Hematopoietic multipotent progenitor cell treated with erythropoietin and hydrocortisone succinate and interleukin-3 and kit ligand, for 6 days (in vitro differentiated cells): ENCODE results near the gene RPP21.

ENCODE experiments used
- DNase-seq: peaks from one replicate; pipeline ENCODE4 v3.0.0-alpha.2; 2015

Gene RPP21

DNA sequence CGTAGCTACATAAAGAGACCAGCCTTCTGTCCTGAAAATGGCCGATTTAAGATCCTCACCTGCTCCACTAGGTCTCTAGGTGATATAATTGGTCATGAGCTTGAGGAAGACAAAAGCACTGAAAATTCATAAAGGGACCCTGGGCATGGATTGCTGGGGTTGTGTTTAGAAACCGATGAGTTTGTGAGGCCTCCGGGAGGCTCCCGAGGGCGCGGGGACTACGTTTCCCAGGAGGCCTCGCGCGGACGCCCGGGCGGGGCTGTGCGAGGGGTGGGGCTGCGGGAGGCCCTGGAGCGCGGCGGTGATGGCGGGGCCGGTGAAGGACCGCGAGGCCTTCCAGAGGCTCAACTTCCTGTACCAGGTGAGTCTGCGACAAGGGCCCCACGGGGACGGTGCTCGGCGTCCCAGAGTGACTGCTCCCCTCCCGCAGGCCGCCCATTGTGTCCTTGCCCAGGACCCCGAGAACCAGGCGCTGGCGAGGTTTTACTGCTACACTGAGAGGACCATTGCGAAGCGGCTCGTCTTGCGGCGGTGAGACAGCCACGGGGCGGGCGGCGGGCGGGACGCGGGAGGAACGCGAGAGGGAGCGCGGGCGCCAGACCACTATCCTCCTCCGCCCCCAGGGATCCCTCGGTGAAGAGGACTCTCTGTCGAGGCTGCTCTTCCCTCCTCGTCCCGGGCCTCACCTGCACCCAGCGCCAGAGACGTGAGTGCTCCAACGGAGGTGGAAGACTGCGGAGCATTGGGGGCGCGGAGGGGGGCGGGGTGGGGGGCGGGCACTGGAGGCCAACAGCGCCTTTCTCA, at the start of gene RPP21:
Gene RPP21, plus strand, starts transcription at position 289 of the 804 bp plus-strand sequence. Its CDS starts 16 bp downstream, at position 305.
- peak; percentile 89 for DNase-seq

DNA sequence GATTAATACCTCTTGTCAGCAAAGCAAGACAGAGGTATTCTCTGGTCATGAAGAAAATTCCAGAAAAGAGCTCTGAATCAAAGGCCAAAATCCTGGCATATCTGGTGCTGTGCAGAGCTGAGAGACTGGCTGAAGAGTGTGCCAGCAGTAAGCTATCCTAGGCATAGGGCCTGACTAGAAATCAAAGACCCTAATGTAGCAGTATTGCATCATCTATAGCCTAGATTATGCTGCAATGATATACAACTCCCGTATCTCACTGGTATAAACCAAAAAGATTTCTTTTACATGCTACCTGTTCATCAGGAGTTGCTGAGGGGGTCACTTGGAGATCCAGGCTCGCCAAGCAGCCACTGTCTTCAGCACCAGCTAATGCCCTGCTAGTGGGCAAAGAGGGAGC, 49.1 kb upstream of the RPP21 start:
- DNase-seq = no peak

DNA sequence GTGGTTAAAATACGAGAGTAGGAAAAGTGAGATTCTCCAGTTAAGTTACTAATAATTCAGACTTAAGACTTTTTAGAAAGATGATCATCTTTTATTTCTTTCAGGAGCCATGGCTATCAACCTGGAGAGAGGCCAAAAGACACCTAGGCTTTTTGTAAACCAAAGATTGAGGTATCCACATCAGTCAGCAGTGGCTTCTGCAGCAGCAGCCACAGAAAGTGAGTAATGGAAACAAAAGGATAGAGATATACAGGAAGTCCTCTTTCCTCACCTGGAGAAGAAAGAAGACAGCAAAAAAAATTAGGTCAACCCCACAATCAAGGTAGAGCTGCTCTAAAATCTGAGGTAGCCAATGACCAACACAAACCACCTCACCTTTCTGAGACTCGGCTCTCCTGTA, 41.0 kb upstream of the RPP21 start:
- DNase-seq = no peak

DNA sequence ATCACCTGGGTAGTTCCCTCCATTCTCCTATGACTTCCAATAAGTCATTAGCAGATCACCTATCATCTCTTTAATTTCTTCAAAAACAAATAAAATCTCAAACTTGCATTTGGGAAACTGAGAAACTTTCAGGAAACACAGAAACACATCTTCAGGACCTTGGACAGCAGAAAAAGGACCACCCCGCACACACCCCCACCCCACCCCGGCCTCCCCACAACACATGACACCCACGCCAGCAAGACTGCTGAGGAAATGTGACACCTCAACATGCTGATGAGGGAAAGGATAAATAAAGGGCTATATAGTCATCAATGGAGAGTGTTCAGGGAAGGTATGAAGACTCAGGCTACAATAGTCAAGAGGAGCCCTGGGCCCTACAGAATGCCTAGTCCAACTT, 33.9 kb upstream of the RPP21 start:
- peak; percentile 60 for DNase-seq

DNA sequence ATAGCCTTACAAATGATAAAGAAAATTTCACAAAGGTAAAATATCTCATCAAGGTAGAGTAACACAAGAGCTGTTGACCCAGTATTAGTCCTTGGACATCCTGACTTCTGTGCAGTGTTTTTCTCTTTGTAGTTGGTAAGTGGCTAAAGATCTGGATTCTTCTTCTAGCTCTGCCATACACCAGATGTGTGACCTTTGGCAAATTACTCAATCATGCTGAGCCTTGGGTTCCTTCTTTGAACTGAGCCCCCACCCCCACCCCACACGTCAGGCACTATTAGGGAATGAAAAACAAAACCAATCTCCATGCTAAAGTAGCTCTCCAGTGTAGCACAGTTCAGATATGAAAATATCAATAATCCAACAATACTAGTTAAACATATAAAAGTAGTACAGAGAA, 33.3 kb upstream of the RPP21 start:
- DNase-seq = no peak

DNA sequence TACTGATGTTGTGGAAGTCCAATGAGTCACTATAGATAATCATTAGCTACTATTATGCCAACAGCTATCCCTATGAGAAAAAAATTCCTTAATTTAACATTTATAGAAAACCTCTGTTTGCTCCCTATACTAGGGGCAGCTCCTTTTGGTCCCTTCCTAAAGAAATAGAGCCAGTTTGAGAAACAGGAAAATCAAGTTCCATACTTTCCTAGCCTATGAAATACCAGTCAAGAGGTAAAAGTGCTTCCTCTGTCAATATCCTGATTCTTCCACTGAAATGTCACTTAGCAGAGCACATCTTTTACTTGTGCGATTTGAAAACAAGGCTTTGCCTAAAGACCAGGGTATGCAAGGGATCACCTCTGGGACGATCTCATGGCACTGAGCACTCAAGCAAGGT, 32.7 kb upstream of the RPP21 start:
- no peak for DNase-seq

DNA sequence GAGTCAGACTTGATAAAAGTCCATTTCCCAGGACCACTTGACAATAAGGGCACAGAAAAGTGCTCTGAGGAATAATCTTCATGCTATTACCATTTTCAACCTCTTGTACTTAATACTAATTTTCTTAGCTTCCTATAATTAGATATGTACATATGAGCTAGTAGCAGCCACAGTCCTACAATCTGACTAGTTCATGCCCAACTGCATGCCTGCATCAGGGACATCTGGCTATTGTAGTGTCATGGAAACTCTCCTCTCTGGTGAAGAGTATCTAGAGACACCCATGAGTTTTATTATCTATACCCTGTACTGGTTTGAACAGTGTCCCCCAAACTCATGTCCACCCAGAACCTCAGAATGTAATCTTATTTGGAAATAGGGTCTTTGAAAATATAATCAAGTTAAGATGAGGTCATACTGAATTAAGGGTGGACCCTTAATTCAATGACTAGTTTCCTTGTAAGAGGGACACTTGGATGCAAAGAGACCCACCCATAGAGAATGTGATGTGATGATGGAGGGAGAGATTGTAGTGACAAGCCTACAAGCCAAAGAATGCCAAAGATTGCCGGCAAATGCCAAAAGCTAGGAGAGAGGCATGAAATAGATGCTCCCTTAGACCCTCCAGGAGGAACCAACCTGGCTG, 32.2 kb upstream of the RPP21 start:
- no peak for DNase-seq

DNA sequence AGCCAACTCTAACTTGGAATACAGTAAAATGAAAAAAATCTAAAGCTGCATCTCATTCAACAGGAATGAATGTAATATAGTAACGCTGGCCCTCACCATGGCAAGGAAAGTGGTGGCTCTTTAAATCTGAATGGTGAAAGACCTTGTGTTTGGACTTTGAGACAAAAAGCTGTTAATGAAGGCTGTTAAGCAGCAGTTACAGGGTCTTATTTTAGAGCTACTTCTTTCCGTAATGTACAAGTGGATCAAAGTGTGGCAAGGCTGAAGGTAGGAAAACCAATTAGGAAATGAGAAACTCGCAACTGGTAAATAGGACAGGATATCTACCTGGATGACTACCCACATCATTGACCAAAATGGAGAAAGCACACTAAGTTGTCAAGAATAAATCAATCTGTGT, 29.8 kb upstream of the RPP21 start:
- DNase-seq = no peak

DNA sequence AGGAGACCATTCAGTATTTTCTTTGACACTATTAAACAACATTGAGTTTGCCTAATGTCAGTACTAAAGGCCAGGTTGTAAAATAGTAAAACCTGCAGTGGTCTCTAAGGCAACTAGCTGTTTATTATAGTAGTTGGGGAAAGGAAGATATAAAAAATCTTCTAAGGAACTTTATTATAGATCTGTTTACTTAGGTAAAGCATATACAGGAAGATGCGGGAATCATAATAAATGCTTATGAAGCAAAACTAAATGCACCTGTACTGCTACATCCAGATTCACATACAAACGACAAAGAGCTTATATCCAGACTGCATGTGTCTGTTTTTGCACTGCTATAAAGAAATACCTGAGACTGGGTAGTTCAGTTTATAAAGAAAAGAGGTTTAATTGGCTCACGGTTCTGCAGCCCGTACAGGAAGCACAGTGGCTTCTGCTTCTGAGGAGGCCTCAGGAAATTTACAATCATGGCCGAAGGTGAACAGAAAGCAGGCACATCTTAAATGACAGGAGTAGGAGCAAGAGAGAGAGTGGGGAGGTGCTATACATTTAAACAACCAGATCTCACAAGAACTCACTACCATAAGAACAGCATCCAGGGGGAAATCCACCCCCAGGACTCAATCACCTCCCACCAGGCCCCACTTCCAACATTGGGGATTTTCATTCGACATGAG, 26.9 kb upstream of the RPP21 start:
- DNase-seq = no peak

DNA sequence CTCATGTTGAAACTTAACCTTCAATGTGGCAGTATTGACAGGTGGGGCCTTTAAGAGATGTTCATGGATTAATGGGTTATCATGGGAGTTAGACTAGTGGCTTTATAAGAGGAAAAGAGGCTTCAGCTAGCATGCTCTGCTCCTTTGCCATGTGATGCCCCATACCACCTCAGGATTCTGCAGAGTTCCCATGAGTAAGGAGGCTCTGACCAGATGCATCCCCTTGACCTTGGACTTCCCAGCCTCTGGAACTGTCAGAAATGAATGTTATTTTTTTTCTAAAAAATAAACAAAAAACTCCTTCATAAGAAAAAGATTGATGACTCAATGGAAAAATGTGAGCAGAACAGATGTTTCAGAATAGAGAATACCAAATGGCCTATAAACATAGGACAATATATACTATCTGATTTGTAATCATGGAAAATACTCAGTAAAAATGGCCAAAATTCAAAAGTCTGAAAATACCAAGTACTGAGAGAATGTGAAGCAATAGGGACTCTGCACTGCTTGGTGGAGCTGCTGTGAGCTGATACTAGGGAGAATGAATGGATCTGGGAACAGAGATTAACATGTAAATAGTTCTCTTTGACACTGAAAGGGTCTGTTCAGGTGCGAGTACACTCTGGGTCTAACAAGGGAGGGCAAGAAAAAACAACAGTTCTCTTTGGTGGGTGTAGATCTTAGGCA, 25.7 kb upstream of the RPP21 start:
- DNase-seq = no peak

DNA sequence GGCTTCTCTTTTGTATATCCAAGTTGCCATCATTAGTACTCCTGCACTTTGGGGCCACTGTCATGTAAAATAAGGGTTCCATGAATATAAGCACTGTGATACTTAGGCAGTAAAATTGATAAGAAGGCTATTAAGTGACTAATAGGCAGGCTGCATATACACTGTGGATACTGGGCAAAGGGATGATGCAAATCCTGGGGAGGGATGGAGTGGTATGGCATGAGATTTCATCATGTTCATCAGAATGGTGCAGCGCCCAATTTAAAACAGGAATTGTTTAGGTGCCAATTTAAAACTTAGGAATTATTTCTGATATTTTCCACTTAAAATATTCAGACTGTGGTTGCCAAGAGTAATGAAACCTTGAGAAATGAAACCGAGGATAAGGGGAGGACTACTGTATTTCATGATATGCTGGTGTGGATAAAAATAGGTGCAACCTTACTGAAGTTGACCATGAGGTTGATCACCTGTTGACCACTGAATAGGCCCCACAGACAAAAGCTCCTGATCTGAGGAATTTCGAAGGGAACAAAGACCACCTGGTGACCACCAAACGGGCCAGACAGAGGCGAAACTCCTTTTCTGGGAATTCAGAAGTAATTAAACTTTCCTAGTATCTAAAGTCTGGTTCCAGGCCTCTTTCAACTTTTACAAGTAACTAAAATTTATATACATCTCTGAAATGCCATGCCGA, 23.1 kb upstream of the RPP21 start:
- no peak for DNase-seq

DNA sequence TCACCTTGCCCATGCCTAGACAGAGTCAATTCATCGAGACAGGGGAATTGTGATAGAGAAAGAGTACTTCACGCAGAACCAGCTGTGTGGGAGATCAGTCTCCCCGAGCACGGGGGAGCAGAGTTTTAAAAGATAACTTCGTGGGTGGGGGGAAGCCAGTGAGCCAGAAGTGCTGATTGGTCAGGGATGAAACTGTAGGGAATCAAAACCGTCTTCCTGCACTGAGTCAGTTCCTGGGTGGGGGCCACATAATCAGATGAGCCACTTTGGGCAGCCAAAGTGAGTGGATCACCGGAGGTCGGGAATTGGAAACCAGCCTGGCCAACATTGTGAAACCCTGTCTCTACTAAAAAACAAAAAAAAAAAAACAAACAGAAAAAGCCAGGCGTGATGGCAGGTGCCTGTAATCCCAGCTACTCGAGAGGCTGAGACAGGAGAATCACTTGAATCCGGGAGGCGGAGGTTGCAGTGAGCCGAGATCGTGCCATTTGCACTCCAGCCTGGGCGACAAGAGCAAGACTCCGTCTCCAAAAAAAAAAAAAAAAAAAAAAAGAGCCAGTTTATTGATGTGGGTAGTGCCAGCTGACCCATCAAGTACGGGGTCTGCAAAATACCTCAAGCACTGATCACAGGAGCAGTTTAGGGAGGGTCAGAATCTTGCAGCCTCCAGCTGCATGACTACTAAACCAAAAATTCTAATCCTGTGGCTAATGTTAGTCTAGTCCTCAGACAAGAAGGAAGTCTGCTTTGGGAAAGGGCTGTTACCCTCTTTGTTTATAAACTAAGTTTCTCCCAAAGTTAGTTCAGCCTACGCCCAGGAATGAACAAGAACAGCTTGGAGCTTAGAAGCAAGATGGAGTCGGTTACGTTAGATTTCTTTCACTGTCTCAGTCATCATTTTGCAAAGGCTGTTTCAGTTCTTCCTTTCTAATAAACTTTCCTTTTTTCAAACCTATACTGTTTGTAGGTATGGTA, 22.1 kb upstream of the RPP21 start:
- DNase-seq = no peak

DNA sequence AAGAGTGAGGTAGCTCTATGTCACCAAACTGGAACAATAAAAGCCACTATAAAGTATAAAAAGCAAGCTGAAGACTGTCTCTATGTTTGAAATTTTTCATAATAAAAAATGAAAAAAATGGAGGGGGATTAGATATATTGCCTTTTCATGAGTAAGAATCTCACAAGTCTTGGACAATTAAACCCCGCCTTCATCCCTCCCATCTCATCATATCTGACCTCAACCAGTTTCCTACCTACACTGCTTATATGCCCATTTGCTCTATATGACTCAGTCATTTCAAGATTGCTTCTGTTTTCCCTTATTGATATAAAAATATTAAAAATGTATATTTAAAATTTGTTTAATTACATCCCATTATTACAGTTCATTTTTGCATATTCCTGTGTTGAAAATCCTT, 21.1 kb upstream of the RPP21 start:
- DNase-seq = peak; percentile 61

DNA sequence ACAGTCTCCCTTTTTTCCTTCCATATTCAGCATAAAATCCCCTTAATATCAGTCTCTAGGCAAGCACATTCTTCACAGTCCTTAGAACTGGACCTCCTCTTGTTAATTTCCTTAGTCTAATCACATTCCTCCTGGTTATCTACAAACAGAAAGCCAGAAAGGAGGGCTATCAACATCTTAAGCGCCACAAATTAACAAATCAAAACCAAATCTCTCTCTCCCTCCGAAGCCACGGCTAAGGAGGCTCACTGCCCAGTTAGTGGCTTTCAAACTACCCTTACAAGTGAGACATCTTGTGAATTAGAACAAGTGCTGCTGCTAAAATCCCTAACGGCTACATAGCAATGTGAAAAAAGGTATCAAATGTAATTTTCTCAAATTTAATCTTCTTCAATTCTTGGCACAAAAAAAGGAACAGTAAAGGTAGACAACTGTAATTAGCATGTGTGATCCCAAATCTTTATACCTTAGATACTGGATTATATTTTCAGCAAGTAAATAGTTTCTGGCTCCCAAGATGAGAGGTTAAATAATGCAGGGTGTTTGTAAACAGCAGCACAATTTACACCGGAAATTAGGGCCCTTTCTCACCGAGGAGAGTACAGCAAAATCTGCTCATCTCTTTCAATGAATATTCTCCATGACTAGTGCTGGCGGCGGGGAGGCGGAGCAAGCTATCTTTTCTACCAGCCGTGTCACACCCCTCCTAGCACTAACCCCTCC, 19.6 kb upstream of the RPP21 start:
- DNase-seq = peak; percentile 88

DNA sequence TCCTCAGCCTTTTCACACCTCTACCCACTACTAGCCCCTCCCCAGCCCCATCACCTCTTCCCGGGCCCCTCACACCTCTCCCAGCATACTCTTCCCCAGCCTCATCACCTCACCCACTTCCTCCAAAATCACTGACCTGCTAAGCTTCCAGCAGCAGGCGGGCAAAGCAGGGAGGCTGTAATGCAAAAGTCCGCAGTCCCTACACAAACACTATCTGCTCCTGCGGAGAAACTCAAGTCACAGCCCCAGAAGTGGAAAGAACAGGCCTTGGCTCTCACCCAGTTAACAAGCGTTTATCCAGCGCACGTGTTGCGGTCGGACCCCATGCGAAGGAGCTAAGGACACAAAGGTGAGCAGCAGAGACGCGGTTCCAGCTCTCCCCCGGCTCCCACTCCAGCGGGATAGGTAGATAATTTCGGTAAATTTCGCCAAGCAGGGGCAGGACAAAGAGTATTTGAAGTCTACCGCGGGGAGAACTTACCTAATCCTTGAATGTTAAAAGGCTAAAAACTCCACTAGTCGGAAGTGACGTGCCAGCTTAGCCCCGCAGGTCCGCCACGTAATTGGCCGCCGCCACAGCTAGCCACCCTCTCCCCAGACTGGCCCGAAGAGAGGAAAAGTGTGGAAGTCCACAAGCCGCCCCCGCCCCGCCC, 19.0 kb upstream of the RPP21 start:
- peak; percentile 90 for DNase-seq

DNA sequence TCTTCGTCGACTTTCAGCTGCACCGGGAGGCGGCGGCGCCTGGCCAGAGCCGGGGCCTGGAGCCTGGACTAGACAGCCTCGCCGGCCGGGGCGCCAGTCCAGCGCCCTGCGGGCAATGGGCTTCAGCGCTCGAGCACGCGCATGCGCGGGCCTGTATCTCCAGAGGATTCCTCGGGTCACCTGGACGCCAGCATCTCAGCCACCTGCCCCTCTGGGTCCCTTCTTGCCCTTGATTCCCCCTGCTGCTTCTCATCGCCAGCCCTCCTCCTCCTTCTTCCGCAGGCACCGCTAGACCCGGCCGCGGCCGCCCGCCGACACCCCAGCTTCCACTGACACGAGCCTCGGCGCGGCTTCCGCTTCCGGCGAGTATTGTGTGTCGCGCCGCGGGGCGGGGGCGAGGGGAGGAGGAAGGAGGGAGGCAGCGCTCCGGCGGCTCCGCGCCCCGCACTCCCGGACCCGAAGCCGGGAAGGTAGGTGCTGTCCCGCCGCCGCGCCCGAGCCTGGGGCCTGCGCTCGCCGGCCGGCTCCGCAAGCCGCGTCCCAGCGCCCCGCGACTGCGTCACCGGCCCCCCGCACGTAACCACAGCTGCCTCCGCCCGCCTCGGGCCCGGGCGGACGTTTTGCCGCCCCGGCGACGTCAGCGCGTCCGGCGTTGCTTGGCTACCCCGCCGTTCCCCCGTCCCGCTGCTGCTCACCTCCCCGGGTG, 18.3 kb upstream of the RPP21 start, which contains the start of gene TRIM39:
Gene TRIM39, plus strand, starts transcription at position 402 of the 706 bp plus-strand sequence. CDS start 2,391 bp downstream, outside the sequence.
- peak; percentile 92 for DNase-seq

DNA sequence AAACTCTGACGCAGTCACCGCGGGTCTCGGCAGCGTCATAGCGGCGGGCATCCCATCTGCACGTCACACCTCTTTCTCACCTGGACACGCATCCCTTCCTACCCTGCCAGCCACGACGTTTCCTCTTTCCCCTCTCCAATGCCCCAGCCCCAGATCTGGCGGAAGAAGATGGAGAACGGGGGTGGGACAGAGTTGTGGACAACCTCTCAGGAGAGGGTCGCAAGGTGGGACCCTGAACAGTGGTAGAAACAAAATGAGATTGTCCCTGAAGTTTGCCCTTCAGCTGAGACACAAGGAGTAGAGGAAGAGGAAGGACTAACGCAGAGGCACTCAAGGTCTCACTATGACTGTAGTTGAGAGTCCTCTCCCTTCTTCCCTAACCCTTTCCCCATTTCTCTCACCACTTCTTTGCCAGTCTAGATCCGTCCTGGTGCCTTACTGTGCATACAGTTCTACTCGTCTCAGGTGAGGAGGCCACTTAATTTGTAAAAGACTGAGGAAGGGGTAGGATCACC, 17.7 kb upstream of the RPP21 start:
- no peak for DNase-seq

DNA sequence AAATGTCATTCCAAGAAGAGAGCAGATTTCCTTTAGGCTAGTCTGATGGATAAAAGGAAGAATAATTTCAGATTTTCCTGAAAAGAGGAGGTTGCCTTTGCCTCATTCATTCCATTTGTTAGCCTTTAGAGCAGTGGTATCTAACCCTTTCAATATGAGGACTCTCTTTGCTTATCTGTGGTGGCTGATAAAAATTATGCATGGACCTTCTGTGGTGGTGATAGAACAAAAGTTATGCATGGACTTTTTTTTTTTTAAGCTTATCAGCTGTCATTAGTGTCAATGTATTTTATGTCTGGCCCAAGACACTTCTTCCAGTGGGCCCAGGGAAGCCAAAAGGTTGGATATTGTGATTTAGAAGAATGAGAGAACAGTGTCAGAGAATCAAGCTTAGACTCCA, 16.6 kb upstream of the RPP21 start:
- peak; percentile 37 for DNase-seq

DNA sequence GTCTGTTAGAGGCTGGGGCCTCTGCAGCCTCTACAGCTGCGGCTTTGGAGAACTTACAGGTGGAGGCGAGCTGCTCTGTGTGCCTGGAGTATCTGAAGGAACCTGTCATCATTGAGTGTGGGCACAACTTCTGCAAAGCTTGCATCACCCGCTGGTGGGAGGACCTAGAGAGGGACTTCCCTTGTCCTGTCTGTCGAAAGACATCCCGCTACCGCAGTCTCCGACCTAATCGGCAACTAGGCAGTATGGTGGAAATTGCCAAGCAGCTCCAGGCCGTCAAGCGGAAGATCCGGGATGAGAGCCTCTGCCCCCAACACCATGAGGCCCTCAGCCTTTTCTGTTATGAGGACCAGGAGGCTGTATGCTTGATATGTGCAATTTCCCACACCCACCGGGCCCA, 15.6 kb upstream of the RPP21 start:
- no peak for DNase-seq
